ENCODE results near the gene GMCL2. TPM values are rescaled to one million over a fixed set of nuclear protein-coding genes. Genes with fewer than 3 reads are reported as not detected.
A peak's percentile ranks its signal among the peaks of the same experiment; 100 is the strongest.

The GMCL2 gene
- total and polyA plus RNA-seq, 8 donors: not detected

DNA sequence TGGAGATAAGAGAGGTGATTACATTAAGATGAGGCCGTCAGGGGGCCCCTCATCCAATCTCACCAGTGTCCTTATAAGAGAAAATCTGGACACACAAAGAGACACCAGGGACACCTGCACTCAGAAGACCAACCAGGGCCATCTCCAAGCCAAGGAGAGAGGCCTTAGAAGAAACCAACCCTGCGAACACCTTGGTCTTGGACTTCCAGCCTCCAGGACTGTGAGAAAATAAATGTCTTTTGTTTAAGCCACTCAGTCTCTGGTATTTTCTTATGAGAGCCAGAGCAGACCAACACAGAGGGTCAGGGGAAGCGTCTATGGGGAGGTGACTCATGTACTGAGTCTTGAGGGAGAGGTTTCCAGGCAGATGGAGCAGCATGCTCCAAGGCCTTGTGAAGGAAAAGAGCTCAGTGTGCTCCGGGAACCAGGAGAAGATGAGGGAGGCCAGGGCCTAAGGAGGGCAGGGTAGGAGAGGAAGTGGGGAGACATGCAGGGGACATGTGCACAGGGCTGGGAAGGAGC is 40.0 kb upstream of the GMCL2 start:
- TF ChIP-seq, protein P1, sequence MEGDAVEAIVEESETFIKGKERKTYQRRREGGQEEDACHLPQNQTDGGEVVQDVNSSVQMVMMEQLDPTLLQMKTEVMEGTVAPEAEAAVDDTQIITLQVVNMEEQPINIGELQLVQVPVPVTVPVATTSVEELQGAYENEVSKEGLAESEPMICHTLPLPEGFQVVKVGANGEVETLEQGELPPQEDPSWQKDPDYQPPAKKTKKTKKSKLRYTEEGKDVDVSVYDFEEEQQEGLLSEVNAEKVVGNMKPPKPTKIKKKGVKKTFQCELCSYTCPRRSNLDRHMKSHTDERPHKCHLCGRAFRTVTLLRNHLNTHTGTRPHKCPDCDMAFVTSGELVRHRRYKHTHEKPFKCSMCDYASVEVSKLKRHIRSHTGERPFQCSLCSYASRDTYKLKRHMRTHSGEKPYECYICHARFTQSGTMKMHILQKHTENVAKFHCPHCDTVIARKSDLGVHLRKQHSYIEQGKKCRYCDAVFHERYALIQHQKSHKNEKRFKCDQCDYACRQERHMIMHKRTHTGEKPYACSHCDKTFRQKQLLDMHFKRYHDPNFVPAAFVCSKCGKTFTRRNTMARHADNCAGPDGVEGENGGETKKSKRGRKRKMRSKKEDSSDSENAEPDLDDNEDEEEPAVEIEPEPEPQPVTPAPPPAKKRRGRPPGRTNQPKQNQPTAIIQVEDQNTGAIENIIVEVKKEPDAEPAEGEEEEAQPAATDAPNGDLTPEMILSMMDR (IDR thresholded peaks at IDR 0.05): no peak
- WGBS, 2 donors: 97 to 98% methylated on average over 4 of the region's 4 CpGs
- Histone ChIP-seq H3K36me3 (no peaks in the 10 kb centered on the region), H3K27ac (no peak overlapping the region), H3K4me1 (peaks cover 0 to 15% (median 8%) of the 10 kb centered on the region in 3 donors), H3K27me3 (no peaks in the 10 kb centered on the region), H3K4me3 (no peak overlapping the region), H3K9me3 (no peaks in the 10 kb centered on the region)
- DNase-seq (peak in 2 of 6 donors; percentile 7 to 19), FAIRE-seq (no peak), ATAC-seq (no peak)
- intact Hi-C loops (cut with DNase I): no loop called here

DNA sequence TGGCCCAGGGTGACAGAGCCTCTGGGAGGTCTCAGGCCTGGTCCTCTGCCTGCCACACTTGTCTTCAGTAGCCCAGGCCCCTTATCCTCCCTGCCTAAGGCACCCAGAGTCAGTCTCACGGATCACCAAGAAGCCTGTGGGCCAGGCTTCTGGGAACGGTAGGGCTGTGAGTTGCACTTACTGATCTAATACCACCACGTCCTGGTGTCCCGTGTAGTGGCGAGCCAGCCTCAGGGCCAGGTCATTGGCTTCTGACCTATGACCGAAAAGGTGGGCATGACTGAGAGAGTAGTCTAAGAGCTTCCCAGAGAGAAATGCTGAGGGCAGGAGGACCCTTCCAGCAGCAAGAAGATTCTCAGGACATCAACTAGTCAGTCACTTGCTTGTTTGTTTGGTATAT is 38.0 kb upstream of the GMCL2 start:
- ATAC-seq: no peak

DNA sequence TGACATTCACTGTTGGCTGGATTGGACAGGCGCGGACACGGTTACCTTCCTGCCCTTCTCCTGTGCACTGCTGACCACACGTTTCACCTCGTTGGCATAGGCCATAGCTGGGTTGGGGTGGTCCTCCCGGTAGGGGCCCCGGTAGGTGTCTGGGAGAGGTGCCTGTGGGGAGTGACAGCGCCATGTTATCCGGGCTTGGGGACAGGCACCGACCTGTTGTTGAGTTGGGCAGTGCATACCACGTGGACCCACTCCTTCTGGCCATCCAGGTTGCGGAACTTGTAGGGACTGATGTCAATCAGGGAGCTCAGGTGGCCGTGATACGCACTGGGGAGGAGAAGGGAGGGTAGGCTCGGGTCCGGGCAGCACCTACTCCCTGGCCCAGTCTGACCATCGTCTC is 37.2 kb upstream of the GMCL2 start:
- intact Hi-C loops (cut with DNase I): no loop called here
- DNase-seq (peak in 2 of 6 donors; percentile 14 to 53), FAIRE-seq (no peak), ATAC-seq (no peak)
- TF ChIP-seq, protein P1 (IDR thresholded peaks at IDR 0.05): no peak
- Histone ChIP-seq H3K36me3 (no peaks in the 10 kb centered on the region), H3K27ac (no peak overlapping the region), H3K27me3 (no peaks in the 10 kb centered on the region), H3K4me3 (no peak overlapping the region), H3K4me1 (no peaks in the 10 kb centered on the region), H3K9me3 (no peaks in the 10 kb centered on the region)
- 90 to 93% methylated on average over 17 of the region's 17 CpGs for WGBS, 2 donors

More for the DNA sequence above, 38.0 kb upstream of the GMCL2 start:
- H3K4me3 ChIP-seq: no peak overlapping the region
- H3K27ac ChIP-seq: no peak overlapping the region
- TF ChIP-seq, protein P1 (IDR thresholded peaks at IDR 0.05): no peak
- no peaks in the 10 kb centered on the region for H3K36me3 ChIP-seq
- no peaks in the 10 kb centered on the region for H3K9me3 ChIP-seq
- DNase-seq (peak in 2 of 6 donors; percentile 30 to 35), FAIRE-seq (no peak)
- intact Hi-C loops (cut with DNase I): no loop called here
- no peaks in the 10 kb centered on the region for H3K27me3 ChIP-seq
- 90 to 91% methylated on average over 6 of the region's 6 CpGs for WGBS, 2 donors
- peaks cover 0 to 1% (median 0%) of the 10 kb centered on the region in 3 donors for H3K4me1 ChIP-seq

DNA sequence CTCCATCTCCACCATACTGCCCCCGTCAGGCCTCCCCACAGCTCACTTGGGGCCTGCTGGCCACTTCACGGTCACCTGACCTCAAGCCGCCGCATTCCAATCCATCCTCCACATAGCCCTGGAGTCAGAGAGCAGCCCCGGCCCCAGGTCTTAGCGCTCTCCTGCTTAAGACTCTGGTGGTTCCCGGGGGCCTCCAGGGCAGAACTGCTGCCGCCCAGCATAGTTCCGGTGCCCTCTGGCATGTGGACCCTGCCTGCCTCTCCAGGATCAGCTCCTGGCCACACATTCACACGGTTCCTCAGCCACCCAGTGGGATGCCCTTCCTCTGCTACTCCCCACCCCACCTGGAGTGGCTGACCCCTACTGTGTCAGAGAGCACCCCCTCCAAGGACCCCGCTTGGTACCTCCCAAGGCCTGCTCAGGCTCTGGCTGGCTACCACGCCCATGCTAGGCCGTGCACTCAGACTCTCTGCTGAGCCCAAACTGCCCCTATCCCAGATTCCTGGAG is 36.7 kb upstream of the GMCL2 start:
- no peaks in the 10 kb centered on the region for H3K27me3 ChIP-seq

More for the DNA sequence above, 36.7 kb upstream of the GMCL2 start:
- intact Hi-C loops (cut with DNase I): no loop called here
- no peak overlapping the region for H3K4me3 ChIP-seq
- H3K9me3 ChIP-seq: no peaks in the 10 kb centered on the region
- no peak overlapping the region for H3K27ac ChIP-seq
- FAIRE-seq (no peak), DNase-seq (peak in 2 of 6 donors; percentile 22 to 55), ATAC-seq (no peak)
- TF ChIP-seq, protein P1 (IDR thresholded peaks at IDR 0.05): no peak
- WGBS, 2 donors: 76 to 80% methylated on average over 13 of the region's 13 CpGs
- no peaks in the 10 kb centered on the region for H3K36me3 ChIP-seq
- no peaks in the 10 kb centered on the region for H3K4me1 ChIP-seq
